Inferior parietal cortex (tissue), 1 donor: ENCODE results near the gene ENTREP1.
A peak's percentile ranks its signal among the peaks of the same experiment; 100 is the strongest.
"Not testable (repeated sequence)": the region's sequence is repeated elsewhere in the genome, so short reads cannot be mapped to it uniquely, and the experiment has no call there.

Experiments
- DNase-seq: peaks from one replicate; pipeline ENCODE4 v3.0.0-alpha.2; 2016; ENCODE audit errors: extremely low spot score

Gene ENTREP1

DNA sequence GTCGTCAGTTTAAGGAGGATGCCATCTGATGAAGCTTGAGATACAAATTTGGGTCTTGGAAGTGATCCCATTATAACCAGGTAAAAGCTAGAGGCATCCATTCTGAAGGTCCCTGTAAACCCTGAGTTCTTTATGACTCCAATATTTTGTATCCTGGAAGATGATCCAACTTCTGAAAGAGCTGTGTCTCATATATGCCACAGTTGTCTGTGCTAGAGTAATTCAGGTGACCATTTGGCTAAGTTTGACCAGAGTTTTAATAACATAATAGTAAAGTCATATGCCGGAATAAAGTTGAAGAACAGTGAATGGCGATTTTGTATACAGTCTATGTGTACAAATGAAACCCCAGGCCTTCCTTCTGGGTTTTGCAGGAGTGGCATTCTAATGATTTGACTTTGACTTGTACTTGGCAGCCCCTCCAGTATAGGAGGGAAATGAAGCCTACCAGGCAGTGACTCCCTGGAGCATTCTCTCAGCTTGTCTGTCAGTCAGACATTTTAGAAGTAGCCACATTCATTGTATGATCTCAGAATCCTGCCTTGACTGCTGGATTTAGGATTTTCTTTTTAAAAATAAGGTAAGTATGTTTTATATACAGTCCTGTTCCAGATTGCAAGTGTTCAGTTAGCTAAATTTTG lies 39.6 kb downstream of the ENTREP1 start:
- no peak for DNase-seq

DNA sequence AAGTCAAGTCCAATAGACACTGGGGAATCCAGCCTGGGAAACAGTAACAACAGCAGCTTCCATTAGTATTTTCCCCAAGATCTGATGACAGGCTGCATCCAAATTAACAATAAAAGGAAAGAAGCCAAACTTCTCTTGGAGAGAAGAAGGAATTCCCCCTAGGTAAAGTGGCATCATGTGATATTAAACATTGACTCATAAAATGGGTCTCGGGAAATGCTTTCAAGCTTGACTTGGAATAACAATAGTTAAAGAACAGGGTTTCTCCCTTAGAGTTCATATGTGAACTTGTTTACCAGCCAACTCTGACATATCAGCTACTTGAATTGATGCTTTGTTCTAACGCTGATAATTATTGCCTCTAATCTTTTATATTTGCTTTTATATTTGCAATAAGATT lies 45.4 kb downstream of the ENTREP1 start:
- no peak for DNase-seq

DNA sequence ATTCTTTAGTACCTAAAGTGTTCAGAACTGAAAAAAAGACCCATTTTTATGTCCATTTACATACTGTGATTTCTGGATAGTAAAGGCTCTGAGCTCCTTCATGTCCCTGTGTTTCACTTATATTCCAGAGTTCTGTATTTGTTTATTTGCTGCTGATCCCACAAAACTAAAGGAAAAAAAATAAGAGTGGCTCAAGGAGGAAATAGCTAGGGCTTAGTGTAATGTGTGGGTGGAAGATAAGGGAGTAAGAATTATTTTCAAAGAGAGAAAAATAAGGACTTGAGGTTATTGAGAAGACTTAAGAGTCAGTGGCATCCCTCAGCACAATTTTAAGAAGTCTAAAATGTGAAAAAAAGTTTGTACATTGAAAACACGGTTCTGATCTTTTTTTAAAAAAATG lies 46.0 kb downstream of the ENTREP1 start:
- no peak for DNase-seq

DNA sequence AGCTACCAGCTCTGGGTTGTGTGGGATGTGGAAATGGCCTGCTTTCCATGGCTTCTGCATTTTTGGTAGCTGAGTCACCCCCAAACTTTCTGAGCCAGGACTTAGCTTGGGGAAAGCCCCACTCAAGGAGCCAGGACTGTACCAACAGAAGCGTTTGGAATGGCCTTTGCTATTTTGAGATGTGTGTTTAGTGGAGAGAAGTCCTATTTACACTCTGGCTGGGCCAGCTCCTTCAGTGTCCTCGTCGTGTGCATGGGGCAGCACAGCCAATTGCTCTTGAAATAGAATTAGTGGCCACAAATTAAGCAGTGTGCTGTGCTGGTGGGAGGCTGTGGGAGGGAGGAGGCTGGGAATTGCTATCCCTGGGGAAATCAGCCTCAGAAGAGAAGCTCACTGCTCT lies 51.6 kb downstream of the ENTREP1 start:
- DNase-seq: peak; percentile 32

DNA sequence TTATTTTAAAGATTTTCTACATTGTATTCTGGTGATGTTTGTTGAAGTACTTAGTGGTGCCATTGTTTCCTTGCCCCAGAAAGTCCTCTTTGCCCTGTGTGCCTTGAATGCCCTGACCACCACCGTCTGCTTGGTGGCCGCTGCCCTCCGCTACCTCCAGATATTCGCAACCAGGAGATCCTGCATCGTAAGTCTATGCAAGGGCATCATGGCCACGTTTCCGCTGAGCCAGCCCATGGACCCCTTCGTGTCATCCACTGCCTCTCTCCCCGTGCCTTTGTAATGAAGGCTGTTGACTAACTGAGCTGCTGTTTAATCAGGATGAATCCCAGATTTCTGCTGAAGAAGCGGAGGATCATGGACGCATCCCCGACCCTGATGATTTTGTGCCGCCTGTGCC lies 52.3 kb downstream of the ENTREP1 start:
- no peak for DNase-seq

DNA sequence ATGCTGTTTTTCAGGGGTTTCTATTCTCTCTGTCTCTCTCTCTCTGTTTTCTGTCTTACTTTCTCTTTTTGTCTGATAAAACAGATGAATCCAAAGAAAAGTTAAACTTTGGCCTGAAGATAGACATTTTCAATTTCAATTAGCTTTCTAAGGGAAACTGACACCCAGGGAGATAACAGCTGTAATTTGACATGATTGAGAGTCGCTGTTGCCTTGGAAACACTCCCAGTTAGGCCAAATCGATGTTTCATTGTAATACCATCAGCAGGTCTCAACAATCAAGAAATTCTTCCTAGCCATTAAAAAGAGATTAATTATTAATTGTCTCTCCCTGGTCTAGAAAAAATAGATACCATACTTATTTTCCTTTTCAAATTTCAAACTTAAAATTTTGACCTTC lies 53.0 kb downstream of the ENTREP1 start:
- no peak for DNase-seq

DNA sequence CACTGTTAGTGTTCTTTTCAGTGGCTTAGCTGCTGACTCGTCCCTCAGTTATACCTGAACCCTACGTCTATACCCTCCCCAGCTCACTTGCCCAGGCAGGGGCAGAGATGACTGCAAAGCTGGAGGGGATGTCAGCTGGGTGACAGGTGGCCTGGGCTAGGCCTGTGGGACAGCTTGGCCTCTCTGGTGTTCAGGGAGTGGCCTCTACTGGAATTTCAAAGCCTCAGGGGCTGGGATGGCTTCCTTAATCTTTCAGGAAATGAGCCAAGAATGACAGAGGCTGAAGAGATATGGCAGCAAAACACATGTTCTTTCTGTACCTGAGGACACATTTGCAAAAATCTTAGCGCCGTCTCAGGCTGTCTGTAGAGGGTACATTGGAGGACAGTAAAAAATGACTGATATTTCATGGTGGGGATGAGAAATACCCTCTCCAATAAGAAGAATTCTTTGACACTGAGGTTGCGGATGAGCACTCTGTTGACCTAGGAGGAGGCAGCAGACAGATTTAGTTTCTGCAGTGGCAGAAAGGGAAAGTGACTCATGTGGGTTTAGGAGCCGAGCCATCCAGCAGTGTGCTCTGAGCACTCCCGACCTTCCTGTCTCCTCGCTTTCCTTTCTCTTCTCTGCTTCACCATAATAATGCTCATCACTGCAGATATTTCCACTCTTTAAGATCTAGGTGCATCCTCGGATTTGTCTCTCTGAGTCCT lies 54.4 kb downstream of the ENTREP1 start:
- DNase-seq: no peak

DNA sequence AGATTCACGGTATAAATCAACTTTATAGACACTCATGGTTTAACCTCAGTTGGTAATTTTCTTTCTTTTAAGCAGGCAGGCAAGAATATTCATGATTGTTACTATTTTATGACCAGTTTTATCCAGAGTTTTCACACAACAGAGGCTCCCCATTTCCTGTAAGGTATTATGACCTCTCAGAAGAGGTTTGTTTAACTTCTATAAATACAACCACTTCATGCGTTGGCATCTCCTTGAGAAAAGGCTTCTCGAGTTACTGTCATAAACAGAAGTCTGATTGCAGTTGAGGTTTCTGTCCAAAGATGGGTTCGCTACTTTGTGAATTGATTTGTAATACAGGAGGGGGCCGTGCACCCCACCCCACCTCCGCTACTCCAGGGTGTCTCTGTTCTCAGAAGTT lies 55.3 kb downstream of the ENTREP1 start:
- DNase-seq: no peak

DNA sequence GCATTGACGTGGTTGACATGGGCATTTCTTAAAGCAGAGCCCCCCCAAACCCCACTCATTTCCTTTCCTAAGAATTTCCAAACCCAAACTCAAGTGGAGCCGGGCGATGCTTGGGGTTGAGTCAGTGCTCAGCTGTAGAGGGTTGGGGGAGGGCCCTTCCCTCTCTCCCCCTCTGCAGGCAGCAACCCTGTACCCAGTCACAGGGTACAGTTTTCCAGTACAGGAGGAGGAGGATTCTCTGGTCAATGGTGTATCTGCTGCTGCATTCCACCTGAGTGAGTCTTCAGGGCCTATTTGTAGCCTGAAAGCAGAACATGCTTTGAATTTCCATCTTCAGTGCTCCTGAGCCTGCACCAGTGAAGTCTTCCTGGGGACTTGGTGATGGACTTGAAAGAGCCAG lies 55.8 kb downstream of the ENTREP1 start:
- DNase-seq: no peak

DNA sequence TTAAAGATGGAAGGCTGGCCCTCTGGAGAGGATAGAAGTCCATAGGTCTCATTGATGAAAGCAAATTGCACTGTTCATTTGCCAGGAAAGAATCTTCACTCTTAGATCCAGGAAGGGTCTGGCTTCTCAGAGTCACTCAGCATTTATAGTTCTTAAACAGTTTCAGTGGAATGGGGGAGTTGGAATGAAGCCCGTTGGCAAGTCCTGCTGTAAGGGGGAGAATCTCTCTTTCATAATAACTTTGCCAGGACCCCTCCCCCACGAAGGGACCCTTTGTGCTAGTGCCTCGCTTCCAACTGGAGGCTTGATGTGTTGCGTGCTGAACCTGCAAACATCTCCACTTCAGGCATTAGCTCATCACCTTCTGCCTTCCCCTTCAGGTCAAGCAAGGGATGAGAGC lies 57.1 kb downstream of the ENTREP1 start:
- DNase-seq: no peak

DNA sequence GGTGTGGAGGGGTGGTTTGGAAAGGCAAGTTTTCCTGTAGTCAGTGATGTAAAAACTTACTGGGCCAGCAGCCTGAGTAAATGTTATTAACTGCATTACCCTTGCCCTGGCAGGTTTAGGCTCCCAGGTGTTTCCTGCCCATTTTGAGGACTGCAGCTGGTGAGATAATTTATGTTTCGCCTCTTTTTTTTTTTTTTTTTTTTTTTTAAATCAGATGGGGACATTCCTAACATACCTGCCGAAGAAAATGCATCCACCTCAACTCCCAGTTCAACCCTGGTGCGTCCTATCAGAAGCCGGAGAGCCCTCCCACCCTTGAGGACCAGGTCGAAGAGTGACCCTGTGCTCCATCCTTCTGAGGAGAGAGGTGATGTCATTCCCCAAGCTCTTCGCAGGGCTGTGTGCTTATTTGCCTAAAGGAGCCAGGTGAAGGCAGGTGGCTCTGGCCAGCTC lies 60.6 kb downstream of the ENTREP1 start:
- DNase-seq: no peak

DNA sequence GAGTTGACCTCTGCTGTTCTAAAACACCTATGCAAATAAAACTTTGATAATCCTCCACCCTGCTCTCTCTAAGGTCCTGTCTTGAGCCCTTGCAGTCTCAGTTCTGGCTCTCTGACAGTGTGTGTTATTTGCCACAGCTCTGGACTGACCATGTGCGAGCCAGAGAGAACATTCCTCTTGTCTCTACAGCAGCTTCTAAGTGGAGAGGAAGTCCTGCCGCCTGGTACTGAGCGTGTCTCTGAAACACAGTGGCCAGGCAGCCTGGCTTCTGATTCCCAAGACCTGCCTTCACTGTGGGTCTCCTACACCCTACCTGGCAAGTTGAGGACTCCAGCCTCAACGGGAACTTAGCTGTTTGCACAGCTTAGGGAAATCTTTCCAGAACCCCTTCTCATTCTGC lies 61.6 kb downstream of the ENTREP1 start:
- no peak for DNase-seq

DNA sequence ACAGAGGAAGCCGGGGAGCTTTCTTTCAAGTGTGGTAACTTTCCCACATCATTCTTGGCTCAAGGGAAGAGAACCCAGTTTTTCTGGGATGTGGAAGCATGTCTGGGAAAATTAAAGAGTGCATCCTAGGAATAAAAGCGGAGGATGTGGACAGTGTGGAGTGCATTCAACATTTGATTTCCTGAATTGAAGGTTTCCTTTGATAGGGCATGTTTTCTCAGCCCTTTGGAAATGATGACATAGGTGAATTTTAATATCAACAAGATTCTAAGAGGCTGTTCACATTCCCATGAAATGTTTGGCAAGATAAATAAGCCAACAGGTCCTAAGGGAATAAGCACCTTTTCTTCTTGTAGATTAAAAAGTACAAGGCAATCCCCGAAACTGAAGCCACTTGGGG lies 63.6 kb downstream of the ENTREP1 start:
- DNase-seq: no peak

DNA sequence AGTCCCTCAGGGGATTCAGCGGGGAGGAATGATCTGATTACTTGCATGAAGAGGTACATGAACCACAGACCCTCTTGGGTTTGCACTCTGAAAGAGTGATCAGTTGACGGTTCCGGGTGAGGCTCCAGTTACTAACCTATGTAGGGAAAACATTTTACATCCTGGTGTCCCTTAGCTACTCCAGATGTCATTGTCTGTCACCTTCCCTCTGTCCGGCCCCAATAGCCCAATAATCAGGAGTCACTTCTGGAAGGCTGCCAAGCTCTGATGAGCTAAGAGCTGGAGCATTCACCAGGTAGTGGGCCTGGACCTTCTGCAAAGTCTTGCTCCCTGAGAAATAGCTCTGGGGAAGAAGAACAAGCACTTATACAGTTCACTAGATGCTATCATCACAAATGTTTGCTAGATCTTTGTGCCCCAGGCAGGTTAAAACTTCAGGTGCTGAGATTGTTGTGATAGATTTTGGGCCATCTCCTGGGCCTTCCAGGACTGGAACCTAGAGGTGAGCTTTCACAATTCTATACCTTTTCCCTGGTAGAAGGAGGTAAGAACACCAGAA lies 64.5 kb downstream of the ENTREP1 start:
- no peak for DNase-seq

DNA sequence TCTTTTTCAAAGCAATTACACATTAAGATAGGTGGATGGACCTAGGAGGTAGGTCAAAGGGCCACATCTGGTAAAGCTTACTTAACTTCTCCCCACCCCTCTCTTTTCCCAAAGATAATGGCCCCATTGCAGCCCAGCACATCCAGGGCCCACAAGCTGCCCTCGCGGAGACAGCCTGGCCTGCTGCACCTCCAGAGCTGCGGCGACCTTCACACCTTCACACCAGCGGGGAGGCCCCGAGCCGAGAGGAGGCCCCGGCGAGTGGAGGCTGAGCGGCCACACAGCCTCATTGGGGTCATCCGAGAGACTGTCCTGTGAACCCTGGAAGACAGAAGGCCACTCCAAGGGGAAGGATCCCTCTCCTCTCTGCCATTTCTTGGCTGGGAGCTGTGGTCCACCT lies 66.5 kb downstream of the ENTREP1 start:
- DNase-seq: no peak

DNA sequence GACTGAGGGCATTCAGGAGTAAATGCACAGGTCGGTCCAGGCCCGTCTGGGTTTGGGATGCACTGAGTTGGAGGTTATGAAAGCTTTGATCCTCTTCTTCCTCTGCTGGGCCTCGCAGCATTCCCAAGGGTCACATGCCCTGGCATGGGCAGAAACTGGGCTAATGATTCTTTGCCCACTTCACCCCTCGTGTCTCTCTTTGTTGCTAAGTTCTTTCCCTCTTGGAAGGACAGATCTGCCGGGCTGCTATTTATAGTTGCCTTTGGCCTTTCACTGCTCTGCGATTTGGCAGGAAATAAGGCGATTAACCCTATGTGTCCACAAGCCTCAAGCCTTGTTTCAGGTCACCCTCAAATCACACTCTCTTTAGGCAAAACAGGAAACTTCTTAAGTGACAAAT lies 66.9 kb downstream of the ENTREP1 start:
- no peak for DNase-seq

DNA sequence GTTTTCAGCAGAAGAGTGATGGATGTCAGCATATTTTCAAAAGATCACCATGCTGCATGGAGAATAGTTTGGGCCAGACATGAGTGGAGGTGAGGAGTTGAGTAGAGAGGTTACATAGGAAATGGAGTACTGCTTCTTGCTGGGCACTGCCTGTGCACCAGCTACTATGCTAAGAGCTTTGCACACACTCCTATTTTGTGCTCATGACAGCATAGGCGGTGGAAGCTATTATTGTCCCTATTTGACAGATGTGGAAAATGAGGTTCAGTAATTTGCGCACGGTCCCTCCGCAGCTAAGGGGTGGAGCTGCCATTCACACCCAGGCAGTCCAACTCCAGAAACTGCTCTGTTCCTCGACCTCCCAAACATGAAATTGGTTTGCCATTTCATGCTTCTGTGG lies 67.8 kb downstream of the ENTREP1 start:
- no peak for DNase-seq

DNA sequence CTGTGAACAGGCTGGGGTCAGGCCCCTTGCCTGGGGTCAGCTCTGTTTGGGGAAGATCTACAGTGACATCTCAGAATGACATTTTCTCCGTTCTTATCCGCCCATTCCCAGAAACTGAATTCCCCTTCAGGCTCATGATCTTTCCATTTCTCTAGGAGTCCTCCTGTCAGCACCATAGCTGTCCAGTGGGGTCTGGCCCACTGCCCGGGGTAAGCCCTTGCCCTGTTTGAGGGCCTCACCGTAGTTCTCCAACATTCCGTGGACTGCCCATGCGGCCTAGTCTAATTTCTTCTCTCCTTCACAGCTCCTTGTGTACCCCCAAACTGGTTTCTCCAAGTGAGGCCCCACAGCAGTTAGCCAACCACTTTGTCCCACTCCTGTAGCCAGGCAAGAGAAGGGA lies 68.4 kb downstream of the ENTREP1 start:
- no peak for DNase-seq

DNA sequence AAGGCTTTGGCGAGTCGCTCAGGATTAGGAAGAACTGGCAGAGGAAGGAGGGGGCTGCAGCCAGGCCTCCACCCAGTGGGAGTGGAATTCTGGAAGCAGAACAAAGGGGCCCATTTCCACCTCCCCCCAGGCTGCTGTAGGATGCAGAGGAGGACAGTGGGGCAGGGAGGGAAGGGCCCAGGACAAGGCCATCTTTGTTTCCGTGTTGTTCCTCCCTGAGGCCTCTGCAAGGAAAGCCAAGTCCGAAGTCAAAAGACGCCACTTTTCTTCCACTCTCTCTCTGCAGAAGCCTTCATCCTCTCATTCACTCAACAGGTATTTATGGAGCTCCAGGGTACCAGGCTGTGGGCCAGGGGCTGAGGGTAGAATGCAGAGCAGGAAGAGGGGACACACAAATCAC lies 70.7 kb downstream of the ENTREP1 start:
- no peak for DNase-seq

DNA sequence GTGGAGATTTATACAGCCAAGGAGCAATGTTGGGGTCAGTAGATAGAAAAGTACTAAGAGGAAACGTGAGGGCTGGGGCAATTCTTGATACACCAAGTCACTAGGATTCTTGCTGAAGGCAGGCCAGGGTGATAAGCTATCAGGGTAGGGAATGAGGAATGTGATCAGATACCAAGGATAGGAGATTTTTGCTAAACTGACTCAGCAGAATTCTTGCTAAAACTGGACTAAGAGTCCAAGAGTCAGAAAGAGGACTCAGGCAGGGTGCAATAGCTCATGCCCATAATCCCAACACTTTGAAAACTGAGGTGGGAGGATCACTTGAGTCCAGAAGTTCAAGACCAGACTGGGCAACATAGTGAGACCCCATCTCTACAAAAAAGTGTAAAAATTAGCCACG lies 71.7 kb downstream of the ENTREP1 start:
- DNase-seq: no peak

DNA sequence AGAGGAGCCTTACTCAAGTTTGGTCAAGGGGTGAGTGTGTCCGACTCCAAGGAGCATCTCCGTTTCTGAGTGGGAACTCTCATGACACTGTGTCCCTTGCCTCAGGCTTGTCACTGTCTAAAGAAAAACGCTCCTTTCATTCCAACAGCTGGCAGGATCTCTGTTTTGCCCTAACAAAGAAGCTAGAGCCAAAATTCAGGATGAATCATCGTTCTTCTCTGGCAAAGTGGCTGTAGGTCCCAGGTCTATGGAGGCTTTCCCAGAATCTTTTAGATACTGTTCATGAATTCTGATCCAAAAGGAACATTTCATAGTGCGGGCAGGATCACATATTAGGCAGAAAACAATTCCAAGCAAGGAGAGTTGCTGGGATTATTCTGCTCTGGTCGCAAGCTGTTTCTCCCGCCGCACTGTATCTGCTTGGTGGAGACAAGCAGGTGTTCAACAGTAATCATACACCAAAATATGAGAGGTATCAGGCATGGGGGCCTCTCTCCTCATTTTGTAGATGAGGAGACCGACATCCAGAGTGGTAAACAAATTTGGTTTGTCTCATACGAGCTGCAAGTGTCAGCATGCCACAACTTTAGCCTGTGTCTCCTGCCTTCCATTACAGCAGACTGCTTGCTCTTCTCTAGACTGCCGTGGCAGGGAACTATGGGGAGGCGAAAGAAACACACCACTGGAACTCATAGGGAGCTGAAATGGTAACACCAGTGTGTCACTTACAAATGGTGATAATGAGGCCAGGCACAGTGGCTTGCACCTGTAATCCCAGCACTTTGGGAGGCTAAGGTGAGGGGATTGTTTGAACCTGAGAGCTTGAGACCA lies 72.6 kb downstream of the ENTREP1 start:
- peak; percentile 74 for DNase-seq

DNA sequence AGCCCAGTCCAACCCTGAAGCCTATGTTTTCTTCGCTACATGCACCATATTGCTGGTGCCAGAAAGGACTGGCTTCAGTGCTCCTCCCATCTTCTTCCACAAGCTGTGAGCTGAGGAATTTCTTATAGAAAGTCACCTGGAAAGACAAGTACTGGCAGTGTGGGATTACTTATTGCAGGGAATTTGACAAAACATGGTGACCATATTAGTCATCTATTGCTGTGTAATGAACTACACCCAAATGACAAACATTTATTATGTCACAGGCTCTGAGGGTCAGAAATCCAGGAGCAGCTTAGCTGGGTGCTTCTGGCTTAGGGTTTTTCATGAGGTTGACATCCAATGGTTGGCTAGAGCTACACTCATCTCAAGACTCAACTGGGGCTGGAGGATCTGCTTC lies 75.5 kb downstream of the ENTREP1 start:
- DNase-seq: no peak

DNA sequence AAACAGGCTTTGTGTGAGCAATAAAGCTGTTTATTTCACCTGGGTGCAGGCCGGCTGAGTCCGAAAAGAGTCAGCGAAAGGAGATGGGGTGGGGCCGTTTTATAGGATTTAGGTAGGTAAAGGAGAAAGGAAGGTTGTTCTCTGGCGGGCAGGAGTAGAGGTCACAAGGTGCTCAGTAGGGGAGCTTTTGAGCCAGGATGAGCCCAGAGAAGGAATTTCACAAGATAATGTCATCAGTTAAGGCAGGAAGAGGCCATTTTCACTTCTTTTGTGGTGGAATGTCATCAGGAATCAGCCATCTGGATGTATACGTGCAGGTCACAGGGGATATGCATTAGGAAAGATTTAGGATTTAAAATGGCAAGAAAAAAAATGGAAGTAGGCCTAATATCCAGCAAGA lies 84.9 kb downstream of the ENTREP1 start:
- not testable (repeated sequence) for DNase-seq
